Measurements from ENCODE around the gene PLD4.

Gene PLD4

GRCh38 chr14:104932676-104933631 is 8.3 kb downstream of the PLD4 start:
- peak; percentile 63 for TF ChIP-seq CTCF (IDR thresholded peaks at IDR 0.05; ENCODE audit: low read depth, low read length)
- peak overlapping the region; percentile 58 for H3K4me3 ChIP-seq (ENCODE audit: low read depth, low read length)

GRCh38 chr14:104933746-104934733 is 9.4 kb downstream of the PLD4 start:
- H3K4me3 ChIP-seq (ENCODE audit: low read depth, low read length) = no peak overlapping the region
- no peak for TF ChIP-seq CTCF (IDR thresholded peaks at IDR 0.05; ENCODE audit: low read depth, low read length)

GRCh38 chr14:104935026-104935650 is 10.5 kb downstream of the PLD4 start:
- no peak overlapping the region for H3K4me3 ChIP-seq (ENCODE audit: low read depth, low read length)
- TF ChIP-seq CTCF (IDR thresholded peaks at IDR 0.05; ENCODE audit: low read depth, low read length) = no peak

- no peak for TF ChIP-seq CTCF (IDR thresholded peaks at IDR 0.05; ENCODE audit: low read depth, low read length)
- H3K4me3 ChIP-seq (ENCODE audit: low read depth, low read length) = no peak overlapping the region
Observed at GRCh38 chr14:104935955-104936354, 11.3 kb downstream of the PLD4 start.

GRCh38 chr14:104936361-104937155 is 11.9 kb downstream of the PLD4 start:
- no peak for TF ChIP-seq CTCF (IDR thresholded peaks at IDR 0.05; ENCODE audit: low read depth, low read length)
- no peak overlapping the region for H3K4me3 ChIP-seq (ENCODE audit: low read depth, low read length)

GRCh38 chr14:104937161-104937560 is 12.5 kb downstream of the PLD4 start:
- no peak for TF ChIP-seq CTCF (IDR thresholded peaks at IDR 0.05; ENCODE audit: low read depth, low read length)
- H3K4me3 ChIP-seq (ENCODE audit: low read depth, low read length) = no peak overlapping the region
